ENCODE data around the gene LMAN1L.
"Not testable (repeated sequence)": the region's sequence is repeated elsewhere in the genome, so short reads cannot be mapped to it uniquely, and the experiment has no call there.

The LMAN1L gene

GRCh38 chr15:74782259-74783071 lies 30.2 kb upstream of the LMAN1L start:
- DNase-seq (ENCODE audit: low read depth in 2 of 2) = peak in 1 of 2 donors; percentile 57

GRCh38 chr15:74783072-74783807 lies 29.4 kb upstream of the LMAN1L start:
- DNase-seq (ENCODE audit: low read depth in 2 of 2) = no peak

GRCh38 chr15:74783808-74784175 lies 28.8 kb upstream of the LMAN1L start:
- no peak for DNase-seq (ENCODE audit: low read depth in 2 of 2)

- DNase-seq (ENCODE audit: low read depth in 2 of 2) = no peak
Measured at GRCh38 chr15:74784426-74785193, 28.0 kb upstream of the LMAN1L start.

- no peak for DNase-seq (ENCODE audit: low read depth in 2 of 2)
Measured at GRCh38 chr15:74785194-74786032, 27.2 kb upstream of the LMAN1L start.

- not testable (repeated sequence) for DNase-seq (ENCODE audit: low read depth in 2 of 2)
Measured at GRCh38 chr15:74786081-74786480, 26.6 kb upstream of the LMAN1L start.

- DNase-seq (ENCODE audit: low read depth in 2 of 2) = no peak
Measured at GRCh38 chr15:74786551-74787165, 26.0 kb upstream of the LMAN1L start.

GRCh38 chr15:74787251-74788041 lies 25.2 kb upstream of the LMAN1L start:
- peak; percentile 86 to 88 for DNase-seq (ENCODE audit: low read depth in 2 of 2)

GRCh38 chr15:74788042-74788682 lies 24.5 kb upstream of the LMAN1L start:
- no peak for DNase-seq (ENCODE audit: low read depth in 2 of 2)

GRCh38 chr15:74788683-74789151 lies 23.9 kb upstream of the LMAN1L start:
- DNase-seq (ENCODE audit: low read depth in 2 of 2) = no peak

- DNase-seq (ENCODE audit: low read depth in 2 of 2) = no peak
Measured at GRCh38 chr15:74789171-74789631, 23.4 kb upstream of the LMAN1L start.

GRCh38 chr15:74789741-74790079 lies 22.9 kb upstream of the LMAN1L start:
- DNase-seq (ENCODE audit: low read depth in 2 of 2) = no peak

- DNase-seq (ENCODE audit: low read depth in 2 of 2) = peak in 1 of 2 donors; percentile 45
Measured at GRCh38 chr15:74790080-74790916, 22.3 kb upstream of the LMAN1L start.

- DNase-seq (ENCODE audit: low read depth in 2 of 2) = no peak
Measured at GRCh38 chr15:74791007-74791406, 21.6 kb upstream of the LMAN1L start.

GRCh38 chr15:74791667-74792066 lies 21.0 kb upstream of the LMAN1L start:
- no peak for DNase-seq (ENCODE audit: low read depth in 2 of 2)

GRCh38 chr15:74792227-74793016 lies 20.2 kb upstream of the LMAN1L start:
- DNase-seq (ENCODE audit: low read depth in 2 of 2) = no peak

- peak; percentile 54 to 57 for DNase-seq (ENCODE audit: low read depth in 2 of 2)
Measured at GRCh38 chr15:74793135-74794028, 19.3 kb upstream of the LMAN1L start.

Data from stimulated activated CD8-positive, alpha-beta memory T cell treated with anti-CD3 and anti-CD28 coated beads, Interleukin-7, amount 100 ng/mL, for 4 hours (primary cell).